NCI-H1694 (cell line): Measurements from ENCODE around the gene FLAD1.

Experiments
- DNase-seq: peaks from one replicate; lab custom pipeline; 2025; lab: John Stamatoyannopoulos, UW

Gene FLAD1

GRCh38 chr1:155004352-155005075, 21.4 kb downstream of the FLAD1 start:
- no peak for DNase-seq

- DNase-seq, result no peak
Measured at GRCh38 chr1:155005076-155006011, 22.2 kb downstream of the FLAD1 start.

- peak; percentile 65 for DNase-seq
Measured at GRCh38 chr1:155006601-155007101, 23.5 kb downstream of the FLAD1 start.

- no peak for DNase-seq
Measured at GRCh38 chr1:155007251-155007828, 24.2 kb downstream of the FLAD1 start.

- no peak for DNase-seq
Measured at GRCh38 chr1:155008015-155008941, 25.1 kb downstream of the FLAD1 start.

- DNase-seq, result no peak
Measured at GRCh38 chr1:155009221-155009711, 26.1 kb downstream of the FLAD1 start.

GRCh38 chr1:155009742-155010141, 26.6 kb downstream of the FLAD1 start:
- DNase-seq, result no peak

- DNase-seq, result no peak
Measured at GRCh38 chr1:155010211-155010918, 27.2 kb downstream of the FLAD1 start.

- DNase-seq, result no peak
Measured at GRCh38 chr1:155011004-155011416, 27.9 kb downstream of the FLAD1 start.

- DNase-seq, result no peak
Measured at GRCh38 chr1:155011437-155012025, 28.4 kb downstream of the FLAD1 start.

GRCh38 chr1:155012026-155012546, 28.9 kb downstream of the FLAD1 start:
- DNase-seq, result no peak

- DNase-seq, result no peak
Measured at GRCh38 chr1:155012776-155013602, 29.8 kb downstream of the FLAD1 start.

- DNase-seq, result no peak
Measured at GRCh38 chr1:155013632-155014031, 30.5 kb downstream of the FLAD1 start.

- no peak for DNase-seq
Measured at GRCh38 chr1:155014709-155015508, 31.8 kb downstream of the FLAD1 start.

- no peak for DNase-seq
Measured at GRCh38 chr1:155015527-155016230, 32.5 kb downstream of the FLAD1 start.

GRCh38 chr1:155016231-155016831, 33.2 kb downstream of the FLAD1 start:
- no peak for DNase-seq
